D721Med (cell line): Measurements from ENCODE around the gene TNNI3.

ENCODE experiments used
- DNase-seq: peaks from one replicate; pipeline ENCODE4 v3.0.0; 2011; ENCODE audit warnings: low spot score; ENCODE audit not compliant: insufficient read length
- FAIRE-seq: peaks from 2 replicates; lab custom pipeline; 2011; peaks lifted over from hg19 to GRCh38; lab: Jason Lieb, UNC
- CTCF ChIP-seq: IDR thresholded peaks from 2 replicates; pipeline ENCODE4 v1.5.1; 2012; ENCODE audit warnings: mild to moderate bottlenecking, control low read depth; ENCODE audit not compliant: insufficient read depth; ENCODE audit errors: missing control alignments

The TNNI3 gene

GRCh38 chr19:55153652-55154264 lies 3.8 kb downstream of the TNNI3 start:
- DNase-seq (no peak), FAIRE-seq (no peak)
- no peak for TF ChIP-seq CTCF

GRCh38 chr19:55152017-55152416 lies 5.5 kb downstream of the TNNI3 start:
- DNase-seq (no peak), FAIRE-seq (no peak)
- TF ChIP-seq CTCF, result no peak

GRCh38 chr19:55149078-55150003 lies 8.2 kb downstream of the TNNI3 start, which contains the start of gene TNNT1:
TSS of gene TNNT1 (minus strand) at chr19:55149206. CDS start at chr19:55147157, 2,049 bp downstream.
- DNase-seq, result no peak
- TF ChIP-seq CTCF, result no peak
- no peak for FAIRE-seq

- no peak for FAIRE-seq
- no peak for DNase-seq
- TF ChIP-seq CTCF, result no peak
Observed at GRCh38 chr19:55147545-55148251, 9.8 kb downstream of the TNNI3 start.

- peak; percentile 88 for DNase-seq
- no peak for FAIRE-seq
- no peak for TF ChIP-seq CTCF
Observed at GRCh38 chr19:55146705-55147273, 10.7 kb downstream of the TNNI3 start.

- FAIRE-seq, result no peak
- peak; percentile 79 for DNase-seq
- peak; percentile 59 for TF ChIP-seq CTCF
Observed at GRCh38 chr19:55146078-55146704, 11.3 kb downstream of the TNNI3 start.
